HT1080 (cell line): Measurements from ENCODE around the gene PBX3. TPM values are rescaled to one million over a fixed set of nuclear protein-coding genes. Genes with fewer than 3 reads are reported as not detected.
A peak's percentile ranks its signal among the peaks of the same experiment; 100 is the strongest.
"Not testable (repeated sequence)": the region's sequence is repeated elsewhere in the genome, so short reads cannot be mapped to it uniquely, and the experiment has no call there.

Source experiments
- DNase-seq: peaks from one replicate; pipeline ENCODE4 v3.0.0-alpha.2; 2015; ENCODE audit warnings: low read depth
- total RNA-seq: library from RNA; depleted of rRNA; stranded (reverse); fragments of >200 nt; shearing (Covaris generic); gene quantifications from 2 replicates; pipeline ENCODE4 v1.2.3, GENCODE V29; 2014

Gene PBX3
- total RNA-seq, 1 experiment from 2014 or later = 75.8 TPM

DNA sequence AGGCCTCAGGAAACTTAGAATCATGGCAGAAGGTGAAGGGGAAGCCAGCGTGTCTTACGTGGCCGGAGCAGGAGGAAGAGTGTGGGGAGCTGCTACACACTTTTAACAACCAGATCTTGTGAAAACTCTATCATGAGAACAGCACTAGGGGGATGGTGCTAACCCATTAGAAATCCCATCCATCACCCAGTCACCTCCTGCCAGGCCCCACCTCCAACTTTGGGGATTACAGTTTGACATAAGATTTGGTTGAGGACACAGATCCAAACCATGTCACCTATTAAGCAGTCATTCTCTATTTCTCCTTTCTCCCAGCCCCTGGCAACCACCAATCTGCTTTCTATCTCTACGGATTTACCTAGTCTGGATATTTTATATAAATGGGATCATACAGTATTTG is 26.9 kb downstream of the PBX3 start:
- no peak for DNase-seq

DNA sequence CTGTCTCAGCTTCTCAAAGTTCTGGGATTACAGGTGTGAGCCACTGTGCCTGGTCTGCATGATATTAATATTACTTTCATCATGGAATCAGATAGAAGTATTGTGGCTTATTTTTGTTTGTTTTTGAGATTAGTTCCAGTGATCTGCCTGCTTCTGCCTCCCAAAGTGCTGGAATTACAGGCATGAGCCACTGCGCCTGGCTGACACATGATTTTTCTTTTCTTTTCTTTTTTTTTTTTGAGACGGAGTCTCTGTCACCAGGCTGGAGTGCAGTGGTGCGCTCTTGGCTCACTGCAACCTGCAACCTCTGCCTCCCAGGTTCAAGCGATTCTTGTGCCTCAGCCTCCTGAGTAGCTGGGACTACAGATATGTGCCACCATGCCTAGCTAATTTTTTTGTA is 29.6 kb downstream of the PBX3 start:
- DNase-seq = not testable (repeated sequence)

DNA sequence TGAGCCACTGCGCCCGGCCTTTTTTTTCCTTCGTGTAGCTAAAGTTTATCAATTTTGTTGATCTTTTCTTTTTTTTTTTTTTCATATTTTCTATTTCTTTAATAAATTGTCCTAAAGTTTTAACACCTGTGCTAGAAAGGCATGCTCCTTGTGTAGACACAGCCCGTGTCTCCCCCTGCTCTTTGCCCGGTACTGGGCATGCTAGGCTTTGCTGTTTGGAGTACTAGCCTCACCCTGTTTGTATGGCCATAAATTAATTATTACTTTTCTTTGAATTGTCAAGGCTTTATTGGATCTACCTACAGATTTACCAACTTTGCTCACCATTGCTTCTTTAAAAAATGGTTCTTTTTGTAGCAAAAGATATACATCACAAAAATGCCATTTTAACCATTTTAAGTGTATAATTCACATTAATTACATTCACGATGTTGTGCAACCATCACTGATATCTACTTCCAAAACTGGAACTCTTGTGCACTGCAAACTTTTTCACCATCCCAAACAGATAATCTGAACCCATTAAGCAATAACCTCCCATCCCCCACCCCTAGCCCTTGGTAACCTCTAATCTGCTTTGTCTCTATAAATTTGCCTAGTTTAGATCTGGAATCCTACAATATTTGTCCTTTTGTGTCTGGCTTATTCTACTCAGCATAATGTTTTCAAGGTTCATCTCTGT is 31.5 kb downstream of the PBX3 start:
- DNase-seq = not testable (repeated sequence)

DNA sequence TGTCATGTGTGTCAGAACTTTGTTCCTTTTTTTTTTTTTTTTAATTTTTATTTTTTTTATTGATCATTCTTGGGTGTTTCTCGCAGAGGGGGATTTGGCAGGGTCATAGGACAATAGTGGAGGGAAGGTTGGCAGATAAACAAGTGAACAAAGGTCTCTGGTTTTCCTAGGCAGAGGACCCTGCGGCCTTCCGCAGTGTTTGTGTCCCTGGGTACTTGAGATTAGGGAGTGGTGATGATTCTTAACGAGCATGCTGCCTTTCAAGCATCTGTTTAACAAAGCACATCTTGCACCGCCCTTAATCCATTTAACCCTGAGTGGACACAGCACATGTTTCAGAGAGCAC is 32.0 kb downstream of the PBX3 start:
- not testable (repeated sequence) for DNase-seq

DNA sequence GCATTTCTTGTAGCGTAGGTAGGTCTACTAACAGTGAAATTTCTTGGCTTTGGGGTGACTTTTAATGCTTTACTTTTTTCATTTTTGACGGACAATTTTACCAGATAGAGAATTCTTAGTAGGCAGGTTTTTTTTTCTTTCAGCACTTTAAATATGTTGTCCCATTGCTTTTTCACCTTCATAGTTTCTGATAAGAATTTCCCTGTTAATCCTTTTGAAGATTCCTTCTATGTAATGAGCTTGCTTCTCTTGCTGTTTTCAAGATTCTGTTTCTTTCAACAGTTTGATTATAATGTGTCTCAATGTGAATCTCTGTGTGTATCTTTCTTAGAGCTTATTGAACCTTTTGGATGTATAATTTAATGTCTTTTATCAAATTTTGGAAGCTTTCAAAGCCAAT is 35.5 kb downstream of the PBX3 start:
- no peak for DNase-seq

DNA sequence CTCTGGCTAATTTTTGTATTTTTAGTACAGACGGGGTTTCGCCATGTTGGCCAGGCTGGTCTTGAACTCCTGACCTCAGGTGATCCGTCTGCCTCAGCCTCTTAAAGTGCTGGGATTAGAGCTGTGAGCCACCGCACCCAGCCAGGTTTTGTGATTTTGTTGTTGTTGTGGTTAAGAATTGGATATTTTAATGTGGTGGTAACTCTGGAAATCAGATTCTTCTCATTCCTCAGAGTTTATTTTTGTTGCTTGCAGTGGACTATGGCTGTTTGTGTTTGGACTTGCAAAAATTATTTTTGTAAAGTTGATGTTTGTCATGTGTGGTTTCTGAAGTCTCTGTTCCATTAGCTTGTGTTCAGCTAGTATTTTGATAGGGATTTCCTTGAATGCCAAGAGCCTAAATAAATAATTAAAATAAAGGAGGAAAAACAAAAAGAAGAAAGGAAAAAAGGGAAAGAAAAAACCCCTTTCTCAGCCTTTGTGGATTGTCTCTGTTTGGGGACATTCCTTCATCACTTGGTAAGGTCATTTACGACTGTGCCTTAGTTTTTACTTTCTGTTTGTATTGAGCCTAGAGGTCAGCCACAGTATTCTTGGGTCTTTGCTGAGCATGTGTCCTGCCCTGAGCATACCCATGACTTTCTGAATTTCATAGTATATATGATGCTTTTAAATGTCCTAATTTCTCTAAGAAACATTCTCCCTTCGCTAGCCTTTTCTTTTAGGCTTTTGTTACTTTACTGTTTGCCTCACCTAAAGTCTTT is 37.3 kb downstream of the PBX3 start:
- no peak for DNase-seq

DNA sequence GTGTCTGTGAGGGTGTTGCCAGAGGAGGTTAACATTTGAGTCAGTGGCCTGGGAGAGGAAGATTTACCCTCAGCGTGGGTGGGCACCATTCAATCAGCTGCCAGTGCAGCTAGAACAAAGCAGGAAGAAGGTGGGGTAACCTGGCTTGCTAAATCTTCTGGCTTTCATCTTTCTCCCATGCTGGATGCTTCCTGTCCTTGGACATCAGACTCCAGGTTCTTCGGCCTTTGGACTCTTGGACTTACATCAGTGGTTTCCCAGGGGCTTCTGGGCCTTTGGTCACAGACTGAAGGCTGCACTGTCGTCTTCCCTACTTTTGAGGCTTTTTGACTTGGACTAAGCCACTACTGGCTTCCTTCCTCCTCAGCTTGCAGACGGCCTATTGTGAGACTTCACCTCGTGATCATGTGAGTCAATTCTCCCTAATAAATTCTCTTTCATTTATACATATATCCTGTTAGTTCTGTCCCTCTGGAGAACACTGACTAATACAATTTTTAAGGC is 38.1 kb downstream of the PBX3 start:
- DNase-seq = no peak

DNA sequence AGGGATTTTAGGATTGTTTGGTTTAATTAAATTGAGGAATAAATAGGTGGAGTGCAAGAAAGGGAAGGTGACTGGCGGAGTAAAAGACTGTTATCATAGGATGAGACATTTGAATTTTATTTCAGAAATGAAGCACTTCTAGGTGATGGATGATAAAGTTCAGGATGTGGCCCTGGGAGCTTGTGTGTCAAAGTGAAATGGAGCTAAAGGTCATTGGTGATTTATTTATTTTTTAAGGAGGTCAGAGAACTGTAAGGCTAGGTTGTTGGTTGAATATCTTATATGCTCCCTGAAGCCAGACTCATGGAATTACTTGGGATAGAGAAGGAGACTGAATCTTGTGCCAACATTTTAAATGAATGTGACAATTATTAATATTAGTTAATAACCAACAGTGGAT is 40.5 kb downstream of the PBX3 start:
- DNase-seq = no peak

DNA sequence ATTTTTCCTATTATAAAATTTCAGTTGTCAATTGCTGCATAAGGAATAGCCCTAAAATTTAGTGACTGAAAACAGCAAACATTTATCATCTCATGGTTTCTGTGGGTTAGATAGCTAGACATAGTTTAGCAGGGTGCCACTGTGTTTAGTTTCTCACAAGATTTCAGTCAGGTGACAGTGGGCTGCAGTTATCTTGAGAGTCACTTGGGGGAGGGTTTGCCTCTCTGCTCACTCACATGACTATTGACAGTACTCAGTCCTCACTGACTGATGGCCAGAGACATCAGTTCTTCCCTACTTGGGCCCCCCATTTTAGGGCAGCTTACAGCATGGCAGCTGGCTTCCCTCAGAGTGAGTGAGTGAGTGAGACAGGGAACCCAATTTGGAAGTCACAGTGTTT is 42.0 kb downstream of the PBX3 start:
- DNase-seq = no peak

DNA sequence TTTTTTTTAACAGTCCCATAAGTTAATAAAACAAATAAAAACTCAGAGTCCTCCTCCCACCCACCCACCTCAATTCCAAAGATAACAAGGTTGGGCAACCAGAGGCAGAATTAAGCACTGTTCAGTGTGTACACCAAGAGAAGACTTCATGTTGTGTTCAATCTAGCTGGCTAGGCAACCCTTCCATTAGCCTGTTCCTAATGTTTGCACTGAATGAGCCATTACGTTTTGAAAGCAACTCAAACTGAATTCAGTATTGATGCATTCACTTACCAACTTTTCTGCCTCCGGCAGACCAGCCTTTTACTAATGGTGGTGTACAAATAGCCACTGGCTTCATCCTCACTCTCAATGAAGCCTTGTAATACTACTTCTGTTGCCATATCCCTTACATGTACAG is 47.5 kb downstream of the PBX3 start:
- no peak for DNase-seq

DNA sequence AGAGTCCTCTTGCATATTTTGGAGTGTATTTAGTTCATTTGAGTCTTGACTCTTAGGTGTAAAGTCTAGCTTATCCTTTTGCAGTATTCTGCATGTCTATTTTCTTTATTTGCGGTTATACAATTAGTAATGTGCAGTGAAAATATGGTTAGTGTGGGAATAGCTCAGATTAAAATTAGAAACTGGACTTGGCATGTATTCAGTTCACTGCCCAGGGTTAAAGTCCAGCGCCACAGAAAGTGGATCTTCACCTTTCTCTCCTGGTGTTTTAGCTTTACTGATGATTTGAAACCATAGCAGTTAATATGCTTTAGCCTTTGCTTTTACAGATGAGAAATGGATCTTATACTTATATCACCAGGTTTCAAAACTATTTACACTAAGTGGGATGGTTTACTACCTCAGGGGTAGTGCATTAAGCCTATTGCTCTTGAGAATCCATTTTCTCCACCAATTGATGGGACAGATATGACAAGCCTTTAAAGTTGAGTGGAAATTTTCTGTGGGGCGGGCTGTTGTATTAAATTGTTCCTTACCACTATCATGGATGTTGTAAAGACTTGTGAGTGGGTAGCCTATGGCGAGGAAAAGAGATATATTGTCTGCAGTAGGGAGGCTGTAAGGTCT is 48.9 kb downstream of the PBX3 start:
- DNase-seq = no peak

DNA sequence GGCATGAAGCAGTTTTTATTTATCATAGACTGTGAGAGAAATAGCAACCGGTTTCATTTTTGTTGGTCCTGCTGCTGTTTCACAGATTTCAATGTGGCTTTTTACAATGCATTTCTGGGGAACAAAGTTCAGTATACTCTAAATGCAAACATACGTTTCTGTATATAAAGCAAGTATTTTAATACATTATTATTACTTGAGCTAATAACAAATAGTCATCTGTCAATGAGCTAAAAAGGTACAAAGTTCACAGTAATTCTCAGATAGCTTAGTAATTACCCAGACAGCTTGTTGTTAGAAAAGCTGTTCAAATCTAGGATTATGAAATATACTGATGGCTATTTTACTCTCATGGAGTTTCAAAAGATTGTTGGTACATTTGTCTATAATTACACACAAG is 50.8 kb downstream of the PBX3 start:
- DNase-seq = no peak

DNA sequence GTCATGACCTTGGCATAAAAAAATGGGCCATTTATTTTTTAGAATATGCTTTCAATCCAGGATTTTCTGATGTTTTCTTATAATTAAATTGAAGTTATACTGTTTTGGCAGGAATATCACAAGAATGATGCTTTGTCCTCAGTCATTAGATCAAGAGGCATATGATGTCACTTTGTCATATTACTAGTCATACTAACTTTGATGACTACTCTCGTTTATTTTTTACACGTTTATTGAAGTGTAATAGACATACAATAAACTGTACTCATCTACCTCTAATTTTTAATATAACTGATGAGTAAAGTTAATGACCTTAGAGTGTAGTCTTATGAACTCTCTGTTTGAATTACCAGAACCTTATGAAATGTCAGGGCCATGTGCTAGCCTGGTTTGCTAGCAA is 56.4 kb downstream of the PBX3 start:
- no peak for DNase-seq

DNA sequence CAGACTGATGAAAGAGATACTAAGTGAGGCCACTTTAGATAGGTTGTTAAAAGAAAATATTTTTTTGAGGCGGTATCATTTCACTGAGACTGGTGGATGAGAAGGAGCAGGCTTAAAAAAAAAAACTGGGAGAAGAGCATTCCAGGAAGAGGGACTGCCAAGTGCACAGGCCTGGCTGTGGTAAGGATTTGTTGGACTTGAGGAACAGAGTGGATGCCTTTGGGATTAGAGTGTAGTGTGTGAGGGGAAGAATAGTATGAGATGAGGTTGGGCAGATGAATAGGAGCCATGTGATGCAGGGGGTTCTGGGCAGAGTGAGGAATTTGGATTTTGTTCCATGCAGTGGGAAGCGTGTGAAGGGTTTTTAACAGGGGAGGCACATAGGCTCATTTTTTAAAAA is 57.9 kb downstream of the PBX3 start:
- peak; percentile 20 for DNase-seq

DNA sequence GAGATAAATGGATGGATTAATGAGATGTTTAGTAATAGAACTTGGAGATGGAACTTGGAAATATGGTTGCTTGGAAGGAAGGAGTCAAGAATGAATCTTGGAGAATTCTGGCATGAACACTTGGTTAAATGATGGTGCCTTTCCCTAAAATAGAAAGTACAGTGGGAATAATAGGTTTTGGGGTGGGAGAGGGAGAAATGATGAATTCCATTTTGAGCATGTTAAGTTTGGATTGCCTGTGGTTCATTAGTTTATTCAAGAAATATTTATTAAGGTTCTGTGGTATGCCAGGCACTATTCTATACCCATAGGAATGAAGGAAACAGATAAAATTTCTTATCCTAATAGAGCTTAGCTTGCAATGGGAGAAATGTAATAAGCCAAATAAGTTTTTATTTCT is 58.4 kb downstream of the PBX3 start:
- no peak for DNase-seq

DNA sequence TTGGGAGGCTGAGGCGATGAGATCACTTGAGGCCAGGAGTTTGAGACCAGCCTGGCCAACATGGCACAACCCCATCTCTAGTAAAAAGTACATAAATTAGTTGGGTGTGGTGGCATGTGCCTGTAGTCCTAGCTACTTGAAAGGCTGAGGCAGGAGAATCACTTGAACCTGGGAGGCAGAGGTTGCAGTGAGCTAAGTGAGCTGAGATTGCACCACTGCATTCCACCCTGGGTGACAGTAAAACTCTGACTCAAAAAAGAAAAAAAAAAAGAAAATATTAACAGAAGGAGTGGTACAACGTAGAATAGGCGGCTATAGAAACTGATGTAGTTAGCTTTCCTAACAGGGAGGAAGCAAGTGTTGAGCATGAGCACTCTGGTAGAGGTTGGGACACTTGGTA is 59.9 kb downstream of the PBX3 start:
- DNase-seq = no peak

DNA sequence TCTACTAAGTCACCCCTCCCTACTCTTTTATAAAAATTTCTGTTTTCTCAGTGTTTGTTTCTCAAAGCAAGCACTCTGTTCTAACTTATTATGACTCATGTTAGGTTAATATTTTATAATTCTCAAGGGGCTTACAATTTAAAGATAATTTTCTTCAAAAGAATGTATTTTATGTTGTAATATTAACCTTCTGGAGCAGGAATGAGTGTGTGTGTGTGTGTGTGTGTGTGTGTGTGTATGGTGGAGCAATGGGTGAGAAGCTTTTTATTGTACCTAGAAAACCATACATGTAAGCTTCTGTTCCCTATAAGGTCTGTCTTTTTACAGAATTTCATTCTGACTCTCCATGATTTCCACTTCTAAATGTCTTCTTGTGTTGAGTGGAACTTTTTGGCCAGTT is 63.0 kb downstream of the PBX3 start:
- DNase-seq = no peak

DNA sequence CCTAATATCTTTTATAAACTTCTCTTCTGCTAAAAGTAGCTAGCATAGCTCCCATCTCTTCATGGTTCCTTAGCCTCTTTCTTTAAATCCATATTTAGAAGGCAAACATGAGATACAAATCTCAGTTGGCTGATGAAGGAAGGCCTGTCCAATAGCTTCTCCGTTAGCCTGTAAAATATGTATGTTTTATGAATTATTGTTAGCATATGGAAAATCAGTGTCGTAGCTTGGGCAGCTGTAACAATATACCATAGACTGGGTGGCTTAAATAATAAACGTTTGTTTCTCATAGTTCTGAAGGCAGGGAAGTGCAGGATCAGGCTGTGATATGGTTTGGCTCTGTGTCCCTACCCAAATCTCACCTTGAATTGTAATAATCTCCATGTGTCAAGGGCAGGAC is 63.8 kb downstream of the PBX3 start:
- DNase-seq = no peak

DNA sequence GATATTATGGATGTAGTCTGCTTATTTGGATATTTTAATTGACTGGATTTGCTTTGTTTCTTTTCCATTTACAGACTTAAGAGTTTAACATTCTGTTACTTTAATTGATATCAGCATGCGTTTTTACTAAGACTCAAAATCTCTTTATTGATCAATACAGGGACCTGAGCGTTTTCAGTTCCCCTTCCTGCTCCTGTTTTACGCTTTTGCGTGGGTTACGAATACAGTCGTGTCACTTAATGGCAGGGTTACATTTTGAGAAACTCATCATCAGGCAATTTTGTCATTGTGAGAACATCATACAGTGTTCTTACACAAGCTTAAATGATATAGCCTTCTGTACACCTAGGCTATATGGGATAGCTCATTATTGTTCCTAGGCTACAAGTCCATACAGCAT is 65.2 kb downstream of the PBX3 start:
- no peak for DNase-seq

DNA sequence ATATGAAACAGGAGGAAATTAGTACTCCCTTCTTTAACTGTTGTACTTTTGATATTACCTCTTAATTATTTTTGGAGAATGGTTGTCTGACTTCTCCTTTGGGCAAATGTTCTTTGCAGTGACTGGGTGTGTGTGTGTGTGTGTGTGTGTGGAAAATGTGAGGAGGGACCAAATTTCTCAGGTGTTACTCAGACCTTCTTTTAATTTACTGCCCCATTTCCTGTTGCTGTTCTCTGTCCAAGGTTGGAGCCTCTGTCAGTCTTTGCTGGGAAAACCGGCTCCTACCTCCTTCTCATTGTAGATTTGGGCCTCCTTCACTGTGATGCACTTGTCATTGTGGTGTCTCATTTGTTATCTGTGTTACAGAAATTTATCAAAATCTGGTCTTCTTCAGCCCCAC is 68.4 kb downstream of the PBX3 start:
- DNase-seq = peak; percentile 58

DNA sequence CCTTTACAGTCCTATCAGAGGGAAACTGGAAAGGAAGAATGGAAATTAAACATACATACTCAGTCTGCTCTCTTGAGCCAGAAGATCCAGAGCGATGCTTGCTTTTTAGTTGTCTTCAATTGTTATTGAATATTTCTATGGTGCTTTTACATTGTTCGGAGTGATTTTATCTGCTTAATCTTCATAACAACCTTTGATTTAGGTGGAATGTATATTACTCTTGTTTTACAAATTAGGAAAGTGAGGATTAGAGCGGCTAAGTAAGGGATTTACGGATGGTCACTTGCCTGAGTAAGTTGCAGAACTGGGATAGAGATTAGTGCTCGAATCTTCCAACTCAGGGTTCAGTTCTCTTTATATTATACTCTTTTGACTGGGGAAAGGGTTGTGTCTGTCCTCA is 69.1 kb downstream of the PBX3 start:
- DNase-seq = no peak

DNA sequence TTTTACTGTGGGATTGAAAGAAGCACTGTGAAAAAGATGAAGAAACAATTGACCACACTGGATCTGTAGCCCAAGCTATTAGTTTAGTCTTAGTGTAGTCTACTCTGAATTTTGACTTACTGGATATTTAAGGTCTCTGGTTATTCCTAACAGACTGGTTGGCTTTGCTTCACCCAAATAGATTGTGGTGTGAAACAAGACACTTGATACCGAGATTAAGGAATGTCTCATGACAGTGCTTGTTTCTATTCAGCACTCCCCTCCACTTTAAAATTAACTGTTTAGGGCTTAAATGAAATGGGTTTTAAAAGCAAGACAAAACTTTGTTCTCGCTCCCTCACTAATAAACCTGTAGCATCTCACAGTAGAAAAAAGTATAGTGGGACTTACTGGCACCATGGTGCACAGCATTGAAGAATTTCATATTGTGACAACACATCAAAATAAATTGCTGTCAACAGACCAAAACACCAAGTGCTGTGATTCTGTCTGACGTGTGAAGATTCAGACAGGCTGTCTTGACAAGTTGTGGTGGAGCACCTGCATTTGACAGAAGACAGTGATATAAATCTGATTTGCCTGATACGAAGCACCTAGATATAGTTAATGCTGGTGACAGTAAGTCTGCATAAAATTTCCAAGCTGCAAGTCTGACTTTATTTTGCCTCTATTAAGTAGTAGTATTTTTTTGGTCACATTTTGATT is 73.1 kb downstream of the PBX3 start:
- no peak for DNase-seq
